NCI-H82 treated with DMSO at 0.1 percent for 48 hours (cell line): ENCODE results near the gene FRAS1.

Experiments
- DNase-seq: peaks from one replicate; lab custom pipeline; 2025; ENCODE audit not compliant: unreplicated experiment; lab: John Stamatoyannopoulos, UW

FRAS1 gene

GRCh38 chr4:78568640-78569305 lies 511.6 kb downstream of the FRAS1 start:
- DNase-seq = no peak

- no peak for DNase-seq
These were observed 512.2 kb downstream of the FRAS1 start for GRCh38 chr4:78569306-78569821.

GRCh38 chr4:78570117-78570516 lies 513.0 kb downstream of the FRAS1 start:
- DNase-seq = no peak

GRCh38 chr4:78571804-78572203 lies 514.7 kb downstream of the FRAS1 start:
- DNase-seq = no peak

GRCh38 chr4:78578674-78579425 lies 521.7 kb downstream of the FRAS1 start:
- no peak for DNase-seq

- no peak for DNase-seq
These were observed 524.5 kb downstream of the FRAS1 start for GRCh38 chr4:78581618-78582017.

- no peak for DNase-seq
These were observed 527.9 kb downstream of the FRAS1 start for GRCh38 chr4:78584863-78585547.

- DNase-seq = no peak
These were observed 528.5 kb downstream of the FRAS1 start for GRCh38 chr4:78585633-78586032.

- DNase-seq = no peak
These were observed 531.9 kb downstream of the FRAS1 start for GRCh38 chr4:78588894-78589545.

- DNase-seq = no peak
These were observed 534.3 kb downstream of the FRAS1 start for GRCh38 chr4:78591404-78591803.

- no peak for DNase-seq
These were observed 535.1 kb downstream of the FRAS1 start for GRCh38 chr4:78592088-78592783.
